Type B pancreatic cell (in vitro differentiated cells): ENCODE results near the gene C17orf50. TPM values are rescaled to one million over a fixed set of nuclear protein-coding genes. Genes with fewer than 3 reads are reported as not detected.

Source experiments
- DNase-seq: peaks from one replicate; pipeline ENCODE4 v3.0.0; 2021; ENCODE audit warnings: mixed read lengths; ENCODE audit not compliant: unreplicated experiment; ENCODE audit errors: extremely low spot score
- H3K27ac Mint-ChIP-seq: 2 replicates; pipeline ENCODE4 v1.8.0; 2021; ENCODE audit warnings: mild to moderate bottlenecking, mixed read lengths
- H3K27me3 Mint-ChIP-seq: 2 replicates; pipeline ENCODE4 v1.8.0; 2021; ENCODE audit warnings: mixed read lengths
- H3K36me3 Mint-ChIP-seq: 2 replicates; pipeline ENCODE4 v1.8.0; 2021; ENCODE audit warnings: mixed read lengths
- H3K4me1 Mint-ChIP-seq: one replicate; pipeline ENCODE4 v1.8.0; 2021; ENCODE audit warnings: mixed read lengths; ENCODE audit not compliant: unreplicated experiment
- H3K4me3 Mint-ChIP-seq: 2 replicates; pipeline ENCODE4 v1.8.0; 2021; ENCODE audit warnings: mild to moderate bottlenecking, mixed read lengths
- H3K9me3 Mint-ChIP-seq: 2 replicates; pipeline ENCODE4 v1.8.0; 2021; ENCODE audit warnings: mixed read lengths
- total RNA-seq: library from RNA; stranded (reverse); gene quantifications from 2 replicates; pipeline ENCODE4 v1.2.1, GENCODE V29; 2021; ENCODE audit warnings: low replicate concordance
- TF ChIP-seq, protein P1 (sequence below): fragments of 200-600 bp; sonication (generic); conservative IDR thresholded peaks from 2 replicates; pipeline ENCODE4 v1.5.0; 2021; ENCODE audit warnings: antibody characterized with exemption, mild to moderate bottlenecking

The C17orf50 gene
- total RNA-seq, 1 donor from 2014 or later, result not detected

DNA sequence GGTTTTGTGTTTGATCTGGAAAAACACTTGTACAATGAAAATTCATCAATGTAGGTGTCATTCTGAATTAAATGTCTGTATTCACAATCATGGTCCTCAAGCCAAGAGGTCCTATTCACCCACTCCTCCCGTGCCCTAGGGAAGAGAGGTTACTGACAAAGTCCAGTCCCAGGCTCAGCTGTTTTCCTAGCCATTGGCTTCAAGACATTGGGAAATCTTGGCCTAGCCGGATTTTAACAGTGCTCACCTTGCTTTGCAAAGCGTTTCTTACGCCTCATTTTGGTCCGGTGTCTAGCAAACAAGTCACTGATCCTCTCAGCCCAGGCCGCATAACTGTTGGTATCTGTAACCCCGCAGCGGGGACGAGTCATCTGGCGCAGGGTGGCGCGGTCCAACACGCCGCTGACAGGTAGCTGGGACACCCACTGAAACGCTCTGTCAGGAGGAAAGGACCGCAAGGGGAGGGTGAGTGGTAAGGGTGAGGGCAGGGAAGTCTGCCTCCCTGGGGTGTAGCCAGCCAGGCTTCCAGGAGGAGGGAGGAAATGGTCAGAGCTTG is 18.0 kb downstream of the C17orf50 start:
- Mint-ChIP-seq H3K4me1 (peaks cover 23% of the 10 kb centered on the region), H3K36me3 (no peaks in the 10 kb centered on the region), H3K4me3 (no peak overlapping the region), H3K9me3 (no peaks in the 10 kb centered on the region), H3K27ac (no peak overlapping the region), H3K27me3 (peaks cover 19% of the 10 kb centered on the region)
- DNase-seq, result no peak
- TF ChIP-seq, protein P1, sequence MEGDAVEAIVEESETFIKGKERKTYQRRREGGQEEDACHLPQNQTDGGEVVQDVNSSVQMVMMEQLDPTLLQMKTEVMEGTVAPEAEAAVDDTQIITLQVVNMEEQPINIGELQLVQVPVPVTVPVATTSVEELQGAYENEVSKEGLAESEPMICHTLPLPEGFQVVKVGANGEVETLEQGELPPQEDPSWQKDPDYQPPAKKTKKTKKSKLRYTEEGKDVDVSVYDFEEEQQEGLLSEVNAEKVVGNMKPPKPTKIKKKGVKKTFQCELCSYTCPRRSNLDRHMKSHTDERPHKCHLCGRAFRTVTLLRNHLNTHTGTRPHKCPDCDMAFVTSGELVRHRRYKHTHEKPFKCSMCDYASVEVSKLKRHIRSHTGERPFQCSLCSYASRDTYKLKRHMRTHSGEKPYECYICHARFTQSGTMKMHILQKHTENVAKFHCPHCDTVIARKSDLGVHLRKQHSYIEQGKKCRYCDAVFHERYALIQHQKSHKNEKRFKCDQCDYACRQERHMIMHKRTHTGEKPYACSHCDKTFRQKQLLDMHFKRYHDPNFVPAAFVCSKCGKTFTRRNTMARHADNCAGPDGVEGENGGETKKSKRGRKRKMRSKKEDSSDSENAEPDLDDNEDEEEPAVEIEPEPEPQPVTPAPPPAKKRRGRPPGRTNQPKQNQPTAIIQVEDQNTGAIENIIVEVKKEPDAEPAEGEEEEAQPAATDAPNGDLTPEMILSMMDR, result no peak

DNA sequence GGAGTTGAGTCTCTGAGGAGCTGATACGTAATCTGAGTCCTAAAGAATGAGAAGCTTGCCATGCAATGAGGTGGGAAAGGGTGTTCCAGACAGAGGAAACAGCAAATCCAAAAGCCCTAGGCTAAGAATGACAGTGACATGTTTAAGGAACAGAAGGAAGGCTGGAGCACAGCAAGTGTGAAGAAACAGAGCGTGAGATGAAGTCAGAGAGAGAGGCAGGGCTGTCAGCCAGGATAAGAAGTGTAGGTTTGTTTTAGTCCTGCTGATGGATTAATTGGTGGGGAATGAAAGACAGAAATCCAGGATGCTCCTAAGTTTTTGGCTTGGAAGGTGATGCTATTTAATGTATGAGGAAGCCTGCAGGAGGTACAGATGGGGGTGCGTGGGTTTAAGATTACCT is 20.3 kb downstream of the C17orf50 start:
- no peak overlapping the region for H3K4me3 Mint-ChIP-seq
- H3K9me3 Mint-ChIP-seq, result no peaks in the 10 kb centered on the region
- H3K4me1 Mint-ChIP-seq, result peaks cover 10% of the 10 kb centered on the region
- no peak for DNase-seq
- no peak overlapping the region for H3K27ac Mint-ChIP-seq
- H3K36me3 Mint-ChIP-seq, result no peaks in the 10 kb centered on the region
- H3K27me3 Mint-ChIP-seq, result peaks cover 17% of the 10 kb centered on the region
- TF ChIP-seq, protein P1, result no peak

DNA sequence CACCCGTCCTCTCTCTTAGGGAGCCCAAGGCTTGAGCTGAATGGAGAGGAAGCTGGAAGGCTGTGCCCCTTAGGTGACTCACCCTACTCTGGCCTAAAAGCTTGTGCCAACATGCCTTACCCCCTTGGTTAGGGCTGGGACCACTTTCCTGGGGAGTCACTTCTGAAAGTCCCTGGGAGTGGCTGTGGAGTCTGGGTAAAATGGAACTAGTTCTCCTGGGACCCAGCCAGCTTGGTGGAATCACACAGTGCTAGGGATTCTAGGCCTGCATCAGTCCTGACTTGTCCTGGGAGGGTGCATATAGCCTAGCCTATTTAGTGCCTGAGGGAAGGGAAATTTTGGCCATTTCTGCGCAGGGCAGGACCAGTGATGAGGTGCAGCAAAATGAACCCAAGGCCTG is 24.2 kb downstream of the C17orf50 start:
- Mint-ChIP-seq H3K27ac (no peak overlapping the region), H3K36me3 (no peaks in the 10 kb centered on the region), H3K4me1 (peaks cover 27% of the 10 kb centered on the region), H3K9me3 (no peaks in the 10 kb centered on the region), H3K27me3 (peaks cover 26% of the 10 kb centered on the region), H3K4me3 (no peak overlapping the region)
- no peak for DNase-seq
- TF ChIP-seq, protein P1, result no peak

DNA sequence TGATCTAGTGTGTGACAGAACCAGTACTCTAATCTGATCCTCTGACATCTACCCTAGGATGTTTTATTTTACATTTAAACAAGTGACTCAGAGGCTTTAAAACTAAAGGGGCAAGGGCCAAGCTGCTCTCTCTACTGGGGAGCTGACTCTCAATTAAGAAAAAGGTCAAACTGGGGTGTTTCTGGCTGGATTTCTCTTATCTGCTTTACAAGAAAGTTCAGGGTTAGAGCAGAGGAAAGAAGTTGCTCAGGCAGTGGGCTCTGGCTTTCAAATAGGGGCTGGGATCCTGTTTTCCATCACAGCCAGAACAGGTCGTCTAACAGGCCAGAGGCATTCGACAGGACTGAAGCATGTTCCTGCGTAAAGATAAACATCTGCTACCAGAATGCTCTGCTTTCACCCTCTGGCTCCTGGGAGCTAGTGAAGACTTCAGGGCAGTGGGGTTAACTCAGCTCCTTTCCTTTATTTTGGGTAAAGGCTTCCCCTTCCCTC is 26.3 kb downstream of the C17orf50 start:
- no peaks in the 10 kb centered on the region for H3K9me3 Mint-ChIP-seq
- peaks cover 34% of the 10 kb centered on the region for H3K27me3 Mint-ChIP-seq
- no peaks in the 10 kb centered on the region for H3K36me3 Mint-ChIP-seq
- H3K4me1 Mint-ChIP-seq, result peaks cover 22% of the 10 kb centered on the region
- TF ChIP-seq, protein P1, result no peak
- no peak overlapping the region for H3K4me3 Mint-ChIP-seq
- peak overlapping the region; percentile 47 for H3K27ac Mint-ChIP-seq
- DNase-seq, result no peak

DNA sequence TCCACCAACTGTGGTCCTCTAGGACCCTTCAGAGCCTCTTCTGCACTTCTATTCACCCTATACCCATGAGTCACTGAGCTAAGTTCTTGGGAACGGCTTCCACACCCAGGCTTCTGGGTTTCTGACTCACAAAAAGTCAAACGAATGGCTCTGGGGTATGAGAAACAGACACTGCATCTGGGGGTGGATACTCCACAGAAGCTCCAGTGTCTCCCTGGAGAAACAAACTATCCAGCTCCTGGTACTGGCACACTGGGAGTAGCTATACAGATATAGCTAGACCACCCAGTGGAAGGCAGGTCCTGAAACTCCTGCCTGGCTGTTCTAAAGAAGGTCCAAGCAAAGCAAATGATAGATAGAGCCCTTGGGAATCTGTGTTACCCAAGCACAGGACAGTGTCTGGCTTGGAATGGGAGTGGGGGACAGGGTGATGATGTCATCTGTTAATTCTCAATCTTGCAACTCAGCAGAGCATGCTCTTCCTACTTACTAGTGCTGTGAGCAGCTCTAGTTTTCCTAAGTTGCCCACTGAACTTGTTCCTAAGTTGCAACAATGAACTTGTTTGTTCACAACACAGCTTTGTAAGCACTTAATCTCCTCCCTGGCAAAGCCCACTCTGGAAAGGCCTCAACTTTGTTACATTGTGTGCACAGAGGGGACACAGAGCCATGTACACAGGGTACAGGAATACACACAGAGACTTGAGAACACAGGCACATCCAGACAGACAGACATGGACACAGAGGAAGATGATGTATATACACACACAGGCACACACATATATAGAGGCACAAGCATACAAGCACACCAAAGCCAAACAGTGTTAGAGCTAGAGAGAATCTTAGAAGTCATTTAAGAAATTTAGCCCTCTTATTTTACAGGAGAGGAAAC is 28.0 kb downstream of the C17orf50 start:
- Mint-ChIP-seq H3K9me3 (no peaks in the 10 kb centered on the region), H3K36me3 (no peaks in the 10 kb centered on the region), H3K27ac (peak overlapping the region; percentile 29), H3K27me3 (peaks cover 45% of the 10 kb centered on the region), H3K4me3 (no peak overlapping the region), H3K4me1 (peaks cover 22% of the 10 kb centered on the region)
- TF ChIP-seq, protein P1, result no peak
- no peak for DNase-seq
